HK-2 (cell line): ENCODE results near the gene STS.
"Not testable (repeated sequence)": the region's sequence is repeated elsewhere in the genome, so short reads cannot be mapped to it uniquely, and the experiment has no call there.

Experiments used
- DNase-seq: peaks from one replicate; pipeline ENCODE4 v3.0.0-alpha.2; 2018; ENCODE audit not compliant: unreplicated experiment

Gene STS

GRCh38 chrX:7139202-7140081 lies 8.1 kb upstream of the STS start:
- no peak for DNase-seq

- no peak for DNase-seq
Measured at GRCh38 chrX:7143076-7143475, 4.4 kb upstream of the STS start.

GRCh38 chrX:7143941-7144525 lies 3.5 kb upstream of the STS start:
- no peak for DNase-seq

GRCh38 chrX:7145454-7145853 lies 2.1 kb upstream of the STS start:
- no peak for DNase-seq

GRCh38 chrX:7146020-7146702 lies 1.4 kb upstream of the STS start:
- no peak for DNase-seq

- DNase-seq = no peak
Measured at GRCh38 chrX:7146703-7147412, 654 bp upstream of the STS start.

GRCh38 chrX:7147978-7148854 lies 704 bp downstream of the STS start, which contains the start of gene PUDP:
Gene PUDP (minus strand): TSS chrX:7148153. CDS start chrX:7148113, 40 bp downstream.
- DNase-seq = peak; percentile 83

- no peak for DNase-seq
Measured at GRCh38 chrX:7149411-7149810, 1.9 kb downstream of the STS start.

GRCh38 chrX:7153231-7153630 lies 5.7 kb downstream of the STS start:
- DNase-seq = no peak

GRCh38 chrX:7154041-7154597 lies 6.6 kb downstream of the STS start:
- DNase-seq = no peak

- DNase-seq = no peak
Measured at GRCh38 chrX:7155163-7155562, 7.7 kb downstream of the STS start.

- no peak for DNase-seq
Measured at GRCh38 chrX:7156879-7157278, 9.4 kb downstream of the STS start.

GRCh38 chrX:7158468-7158990 lies 11.0 kb downstream of the STS start:
- DNase-seq = no peak

- no peak for DNase-seq
Measured at GRCh38 chrX:7159149-7159861, 11.8 kb downstream of the STS start.

- no peak for DNase-seq
Measured at GRCh38 chrX:7163146-7163677, 15.7 kb downstream of the STS start.

- no peak for DNase-seq
Measured at GRCh38 chrX:7164174-7164573, 16.7 kb downstream of the STS start.

GRCh38 chrX:7168371-7168770 lies 20.9 kb downstream of the STS start:
- DNase-seq = no peak

GRCh38 chrX:7169627-7170026 lies 22.1 kb downstream of the STS start:
- no peak for DNase-seq

- peak; percentile 27 for DNase-seq
Measured at GRCh38 chrX:7170898-7171297, 23.4 kb downstream of the STS start.

- DNase-seq = not testable (repeated sequence)
Measured at GRCh38 chrX:7178859-7179258, 31.3 kb downstream of the STS start.
